ENCODE data around the gene SLC25A39. TPM values are rescaled to one million over a fixed set of nuclear protein-coding genes. Genes with fewer than 3 reads are reported as not detected.

SLC25A39 gene
- total and polyA plus RNA-seq, 9 of the 15 experiments (the other 6 are each of a cell fraction or from before 2014, with no cell fraction given) = 4.8 to 267 (median 140) TPM

DNA sequence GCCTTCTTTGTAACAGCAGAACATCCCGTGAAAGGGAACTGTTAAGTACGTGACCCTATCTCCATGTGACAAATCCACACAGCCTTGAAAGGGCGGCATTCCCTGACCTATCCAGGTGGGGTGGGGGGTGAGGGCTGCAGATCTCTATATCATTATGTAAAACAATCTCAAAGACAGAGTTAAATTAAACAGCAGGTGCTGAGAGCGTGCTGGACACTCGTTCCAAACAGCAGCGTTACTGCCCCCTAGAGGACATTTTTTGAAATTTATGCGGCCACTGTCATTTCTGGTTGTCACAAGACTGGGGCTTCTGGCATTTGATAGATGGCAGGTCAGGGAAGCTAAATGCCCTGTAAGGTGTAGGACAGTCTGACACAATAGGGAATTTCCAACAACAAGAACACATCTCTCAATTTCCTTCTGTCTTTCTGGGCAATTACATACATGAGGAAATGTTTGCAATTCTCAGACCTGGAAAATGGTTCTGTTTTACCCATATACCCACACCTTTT lies 6.7 kb upstream of the SLC25A39 start (continued):
- TF ChIP-seq, protein P1, sequence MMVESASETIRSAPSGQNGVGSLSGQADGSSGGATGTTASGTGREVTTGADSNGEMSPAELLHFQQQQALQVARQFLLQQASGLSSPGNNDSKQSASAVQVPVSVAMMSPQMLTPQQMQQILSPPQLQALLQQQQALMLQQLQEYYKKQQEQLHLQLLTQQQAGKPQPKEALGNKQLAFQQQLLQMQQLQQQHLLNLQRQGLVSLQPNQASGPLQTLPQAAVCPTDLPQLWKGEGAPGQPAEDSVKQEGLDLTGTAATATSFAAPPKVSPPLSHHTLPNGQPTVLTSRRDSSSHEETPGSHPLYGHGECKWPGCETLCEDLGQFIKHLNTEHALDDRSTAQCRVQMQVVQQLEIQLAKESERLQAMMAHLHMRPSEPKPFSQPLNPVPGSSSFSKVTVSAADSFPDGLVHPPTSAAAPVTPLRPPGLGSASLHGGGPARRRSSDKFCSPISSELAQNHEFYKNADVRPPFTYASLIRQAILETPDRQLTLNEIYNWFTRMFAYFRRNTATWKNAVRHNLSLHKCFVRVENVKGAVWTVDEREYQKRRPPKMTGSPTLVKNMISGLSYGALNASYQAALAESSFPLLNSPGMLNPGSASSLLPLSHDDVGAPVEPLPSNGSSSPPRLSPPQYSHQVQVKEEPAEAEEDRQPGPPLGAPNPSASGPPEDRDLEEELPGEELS (CRISPR knock-in tag; IDR thresholded peaks at IDR 0.05; ENCODE audit: borderline replicate concordance) = 0 out of 2 replicates have a peak, but pooled peaks have one; percentile 31
- TF ChIP-seq, protein P2, sequence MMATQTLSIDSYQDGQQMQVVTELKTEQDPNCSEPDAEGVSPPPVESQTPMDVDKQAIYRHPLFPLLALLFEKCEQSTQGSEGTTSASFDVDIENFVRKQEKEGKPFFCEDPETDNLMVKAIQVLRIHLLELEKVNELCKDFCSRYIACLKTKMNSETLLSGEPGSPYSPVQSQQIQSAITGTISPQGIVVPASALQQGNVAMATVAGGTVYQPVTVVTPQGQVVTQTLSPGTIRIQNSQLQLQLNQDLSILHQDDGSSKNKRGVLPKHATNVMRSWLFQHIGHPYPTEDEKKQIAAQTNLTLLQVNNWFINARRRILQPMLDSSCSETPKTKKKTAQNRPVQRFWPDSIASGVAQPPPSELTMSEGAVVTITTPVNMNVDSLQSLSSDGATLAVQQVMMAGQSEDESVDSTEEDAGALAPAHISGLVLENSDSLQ (IDR thresholded peaks at IDR 0.05) = peak; percentile 88
- TF ChIP-seq CREM (IDR thresholded peaks at IDR 0.05; ENCODE audit: low read depth) = 0 out of 2 replicates have a peak, but pooled peaks have one; percentile 40
- TF ChIP-seq MCM3 (IDR thresholded peaks at IDR 0.05) = no peak
- peak; percentile 62 to 78 for TF ChIP-seq RAD21 (CRISPR knock-in tag; conservative IDR thresholded peaks at IDR 0.05 in 1 of 2, IDR thresholded peaks at IDR 0.05 in 1 of 2)
- TF ChIP-seq FOXP1 (CRISPR knock-in tag; IDR thresholded peaks at IDR 0.05) = peak; percentile 30; the same call in 1 of the 2 replicates
- peak; percentile 8; the same call in 1 of the 2 replicates for TF ChIP-seq SOX6 (IDR thresholded peaks at IDR 0.05)
- TF ChIP-seq, protein P3, sequence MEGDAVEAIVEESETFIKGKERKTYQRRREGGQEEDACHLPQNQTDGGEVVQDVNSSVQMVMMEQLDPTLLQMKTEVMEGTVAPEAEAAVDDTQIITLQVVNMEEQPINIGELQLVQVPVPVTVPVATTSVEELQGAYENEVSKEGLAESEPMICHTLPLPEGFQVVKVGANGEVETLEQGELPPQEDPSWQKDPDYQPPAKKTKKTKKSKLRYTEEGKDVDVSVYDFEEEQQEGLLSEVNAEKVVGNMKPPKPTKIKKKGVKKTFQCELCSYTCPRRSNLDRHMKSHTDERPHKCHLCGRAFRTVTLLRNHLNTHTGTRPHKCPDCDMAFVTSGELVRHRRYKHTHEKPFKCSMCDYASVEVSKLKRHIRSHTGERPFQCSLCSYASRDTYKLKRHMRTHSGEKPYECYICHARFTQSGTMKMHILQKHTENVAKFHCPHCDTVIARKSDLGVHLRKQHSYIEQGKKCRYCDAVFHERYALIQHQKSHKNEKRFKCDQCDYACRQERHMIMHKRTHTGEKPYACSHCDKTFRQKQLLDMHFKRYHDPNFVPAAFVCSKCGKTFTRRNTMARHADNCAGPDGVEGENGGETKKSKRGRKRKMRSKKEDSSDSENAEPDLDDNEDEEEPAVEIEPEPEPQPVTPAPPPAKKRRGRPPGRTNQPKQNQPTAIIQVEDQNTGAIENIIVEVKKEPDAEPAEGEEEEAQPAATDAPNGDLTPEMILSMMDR (IDR thresholded peaks at IDR 0.05 in 2 of 3, conservative IDR thresholded peaks at IDR 0.05 in 1 of 3; ENCODE audit: insufficient read depth in 2 of 3, low read depth in 1 of 3, low read length in 3 of 3) = peak; percentile 84 to 89 (median 88)
- no peak for TF ChIP-seq HIVEP1 (CRISPR knock-in tag; IDR thresholded peaks at IDR 0.05)
- TF ChIP-seq, protein P4, sequence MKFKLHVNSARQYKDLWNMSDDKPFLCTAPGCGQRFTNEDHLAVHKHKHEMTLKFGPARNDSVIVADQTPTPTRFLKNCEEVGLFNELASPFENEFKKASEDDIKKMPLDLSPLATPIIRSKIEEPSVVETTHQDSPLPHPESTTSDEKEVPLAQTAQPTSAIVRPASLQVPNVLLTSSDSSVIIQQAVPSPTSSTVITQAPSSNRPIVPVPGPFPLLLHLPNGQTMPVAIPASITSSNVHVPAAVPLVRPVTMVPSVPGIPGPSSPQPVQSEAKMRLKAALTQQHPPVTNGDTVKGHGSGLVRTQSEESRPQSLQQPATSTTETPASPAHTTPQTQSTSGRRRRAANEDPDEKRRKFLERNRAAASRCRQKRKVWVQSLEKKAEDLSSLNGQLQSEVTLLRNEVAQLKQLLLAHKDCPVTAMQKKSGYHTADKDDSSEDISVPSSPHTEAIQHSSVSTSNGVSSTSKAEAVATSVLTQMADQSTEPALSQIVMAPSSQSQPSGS (CRISPR knock-in tag; IDR thresholded peaks at IDR 0.05) = no peak
- TF ChIP-seq, protein P5, sequence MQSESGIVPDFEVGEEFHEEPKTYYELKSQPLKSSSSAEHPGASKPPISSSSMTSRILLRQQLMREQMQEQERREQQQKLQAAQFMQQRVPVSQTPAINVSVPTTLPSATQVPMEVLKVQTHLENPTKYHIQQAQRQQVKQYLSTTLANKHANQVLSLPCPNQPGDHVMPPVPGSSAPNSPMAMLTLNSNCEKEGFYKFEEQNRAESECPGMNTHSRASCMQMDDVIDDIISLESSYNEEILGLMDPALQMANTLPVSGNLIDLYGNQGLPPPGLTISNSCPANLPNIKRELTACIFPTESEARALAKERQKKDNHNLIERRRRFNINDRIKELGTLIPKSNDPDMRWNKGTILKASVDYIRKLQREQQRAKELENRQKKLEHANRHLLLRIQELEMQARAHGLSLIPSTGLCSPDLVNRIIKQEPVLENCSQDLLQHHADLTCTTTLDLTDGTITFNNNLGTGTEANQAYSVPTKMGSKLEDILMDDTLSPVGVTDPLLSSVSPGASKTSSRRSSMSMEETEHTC (IDR thresholded peaks at IDR 0.05) = peak; percentile 80
- TF ChIP-seq CTBP1 (IDR thresholded peaks at IDR 0.05; ENCODE audit: borderline replicate concordance) = 0 out of 2 replicates have a peak, but pooled peaks have one; percentile 24
- peak; percentile 53 for TF ChIP-seq SMC3 (conservative IDR thresholded peaks at IDR 0.05; ENCODE audit: insufficient read depth, low read depth, low read length)
- TF ChIP-seq, protein P6, sequence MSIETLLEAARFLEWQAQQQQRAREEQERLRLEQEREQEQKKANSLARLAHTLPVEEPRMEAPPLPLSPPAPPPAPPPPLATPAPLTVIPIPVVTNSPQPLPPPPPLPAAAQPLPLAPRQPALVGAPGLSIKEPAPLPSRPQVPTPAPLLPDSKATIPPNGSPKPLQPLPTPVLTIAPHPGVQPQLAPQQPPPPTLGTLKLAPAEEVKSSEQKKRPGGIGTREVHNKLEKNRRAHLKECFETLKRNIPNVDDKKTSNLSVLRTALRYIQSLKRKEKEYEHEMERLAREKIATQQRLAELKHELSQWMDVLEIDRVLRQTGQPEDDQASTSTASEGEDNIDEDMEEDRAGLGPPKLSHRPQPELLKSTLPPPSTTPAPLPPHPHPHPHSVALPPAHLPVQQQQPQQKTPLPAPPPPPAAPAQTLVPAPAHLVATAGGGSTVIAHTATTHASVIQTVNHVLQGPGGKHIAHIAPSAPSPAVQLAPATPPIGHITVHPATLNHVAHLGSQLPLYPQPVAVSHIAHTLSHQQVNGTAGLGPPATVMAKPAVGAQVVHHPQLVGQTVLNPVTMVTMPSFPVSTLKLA (conservative IDR thresholded peaks at IDR 0.05) = peak; percentile 26 to 32; a peak in 2 of 4 replicates
- TF ChIP-seq, protein P7, sequence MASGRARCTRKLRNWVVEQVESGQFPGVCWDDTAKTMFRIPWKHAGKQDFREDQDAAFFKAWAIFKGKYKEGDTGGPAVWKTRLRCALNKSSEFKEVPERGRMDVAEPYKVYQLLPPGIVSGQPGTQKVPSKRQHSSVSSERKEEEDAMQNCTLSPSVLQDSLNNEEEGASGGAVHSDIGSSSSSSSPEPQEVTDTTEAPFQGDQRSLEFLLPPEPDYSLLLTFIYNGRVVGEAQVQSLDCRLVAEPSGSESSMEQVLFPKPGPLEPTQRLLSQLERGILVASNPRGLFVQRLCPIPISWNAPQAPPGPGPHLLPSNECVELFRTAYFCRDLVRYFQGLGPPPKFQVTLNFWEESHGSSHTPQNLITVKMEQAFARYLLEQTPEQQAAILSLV (tag; IDR thresholded peaks at IDR 0.05) = no peak
